OCI-LY1 (cell line): ENCODE data around the gene KRTAP22-1.

Source experiments
- EZH2 ChIP-seq: fragments of 200-600 bp; sonication (generic), shearing (Covaris generic); IDR thresholded peaks from 2 replicates; pipeline ENCODE4 v1.8.0; 2017; ENCODE audit warnings: borderline replicate concordance, mixed run types, mild to moderate bottlenecking, antibody characterized with exemption, low read length, moderate library complexity, mixed read lengths
- TF ChIP-seq, protein P1 (sequence below): fragments of 200-600 bp; sonication (generic), shearing (Covaris generic); IDR thresholded peaks from 2 replicates; pipeline ENCODE4 v1.5.1; 2017; ENCODE audit warnings: mild to moderate bottlenecking, antibody characterized with exemption, low read length, moderate library complexity, mixed read lengths

DNA sequence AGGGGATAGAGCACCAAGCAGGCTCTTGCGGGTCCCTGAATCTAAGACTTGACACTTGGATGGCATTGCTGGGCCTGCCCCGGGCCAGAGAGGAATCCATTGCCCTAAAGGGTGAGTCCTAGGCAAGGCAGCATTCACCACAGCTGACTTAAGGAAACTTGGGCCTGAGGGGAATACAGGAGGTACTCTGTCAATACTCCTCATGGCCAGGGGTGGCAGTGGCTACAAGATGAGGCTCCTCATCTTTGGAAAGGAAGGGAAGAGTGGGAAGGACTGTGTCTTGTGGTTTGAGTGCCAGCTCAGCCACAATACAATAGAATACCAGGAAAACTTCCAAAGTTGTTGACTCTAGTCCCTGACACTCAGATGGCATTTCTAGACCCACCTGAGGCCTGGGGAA is 5.1 kb downstream of the KRTAP22-1 start:
- TF ChIP-seq, protein P1, sequence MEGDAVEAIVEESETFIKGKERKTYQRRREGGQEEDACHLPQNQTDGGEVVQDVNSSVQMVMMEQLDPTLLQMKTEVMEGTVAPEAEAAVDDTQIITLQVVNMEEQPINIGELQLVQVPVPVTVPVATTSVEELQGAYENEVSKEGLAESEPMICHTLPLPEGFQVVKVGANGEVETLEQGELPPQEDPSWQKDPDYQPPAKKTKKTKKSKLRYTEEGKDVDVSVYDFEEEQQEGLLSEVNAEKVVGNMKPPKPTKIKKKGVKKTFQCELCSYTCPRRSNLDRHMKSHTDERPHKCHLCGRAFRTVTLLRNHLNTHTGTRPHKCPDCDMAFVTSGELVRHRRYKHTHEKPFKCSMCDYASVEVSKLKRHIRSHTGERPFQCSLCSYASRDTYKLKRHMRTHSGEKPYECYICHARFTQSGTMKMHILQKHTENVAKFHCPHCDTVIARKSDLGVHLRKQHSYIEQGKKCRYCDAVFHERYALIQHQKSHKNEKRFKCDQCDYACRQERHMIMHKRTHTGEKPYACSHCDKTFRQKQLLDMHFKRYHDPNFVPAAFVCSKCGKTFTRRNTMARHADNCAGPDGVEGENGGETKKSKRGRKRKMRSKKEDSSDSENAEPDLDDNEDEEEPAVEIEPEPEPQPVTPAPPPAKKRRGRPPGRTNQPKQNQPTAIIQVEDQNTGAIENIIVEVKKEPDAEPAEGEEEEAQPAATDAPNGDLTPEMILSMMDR, result no peak
- no peak for TF ChIP-seq EZH2
